ENCODE data around the gene HYKK. TPM values are rescaled to one million over a fixed set of nuclear protein-coding genes. Genes with fewer than 3 reads are reported as not detected.

The HYKK gene
- polyA plus RNA-seq, 2 of the 4 experiments (the other 2 are of a cell fraction) = 5.5 to 12.9 TPM

DNA sequence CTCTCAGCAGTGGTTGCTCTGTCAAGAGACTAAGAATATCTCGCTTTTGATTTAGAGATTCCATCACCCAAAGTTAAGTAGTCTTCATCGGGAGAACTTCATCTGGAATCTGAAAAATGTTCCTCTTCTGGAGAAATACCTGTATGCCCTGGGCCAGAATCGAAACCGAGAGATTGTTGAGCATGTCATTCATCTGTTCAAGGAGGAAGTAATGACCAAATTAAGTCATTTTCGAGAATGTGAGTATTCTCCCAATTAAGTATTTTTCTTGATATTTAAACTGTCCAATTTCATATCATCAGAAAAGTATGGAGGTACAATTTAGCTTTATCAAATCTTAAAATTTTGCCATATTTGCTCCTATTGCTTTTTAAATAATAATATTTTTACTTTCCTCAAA is 19.9 kb downstream of the HYKK start:
- no peak for DNase-seq (ENCODE audit: low read depth in 1 of 2, low spot score in 1 of 2)
- no peak for FAIRE-seq
- ChIA-PET CTCF (interaction anchor here (2.0 kb wide), 1 partner anchor 13 kb away, joined by 8 read pairs; the partner anchor contains the start of gene PSMA4), POLR2A (no interaction called here)
- no peaks in the 10 kb centered on the region for H3K4me1 ChIP-seq
- H3K4me3 ChIP-seq = no peak overlapping the region
- no peak overlapping the region for H3K4me2 ChIP-seq
- TF ChIP-seq, protein P1, sequence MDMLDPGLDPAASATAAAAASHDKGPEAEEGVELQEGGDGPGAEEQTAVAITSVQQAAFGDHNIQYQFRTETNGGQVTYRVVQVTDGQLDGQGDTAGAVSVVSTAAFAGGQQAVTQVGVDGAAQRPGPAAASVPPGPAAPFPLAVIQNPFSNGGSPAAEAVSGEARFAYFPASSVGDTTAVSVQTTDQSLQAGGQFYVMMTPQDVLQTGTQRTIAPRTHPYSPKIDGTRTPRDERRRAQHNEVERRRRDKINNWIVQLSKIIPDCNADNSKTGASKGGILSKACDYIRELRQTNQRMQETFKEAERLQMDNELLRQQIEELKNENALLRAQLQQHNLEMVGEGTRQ (IDR thresholded peaks at IDR 0.05) = no peak
- no peak for TF ChIP-seq CHD2 (IDR thresholded peaks at IDR 0.05; ENCODE audit: low read length, partially characterized antibody)
- TF ChIP-seq KDM1A (IDR thresholded peaks at IDR 0.05; ENCODE audit: low read depth) = no peak
- no peak for ATAC-seq
- no peak overlapping the region for H3K27ac ChIP-seq
- 77% methylated on average over 5 of the region's 5 CpGs for WGBS (ENCODE audit: missing lambda C conversion rate)
- H3K9me3 ChIP-seq = peaks cover 4% of the 10 kb centered on the region; the same call in 1 of the 3 replicates

DNA sequence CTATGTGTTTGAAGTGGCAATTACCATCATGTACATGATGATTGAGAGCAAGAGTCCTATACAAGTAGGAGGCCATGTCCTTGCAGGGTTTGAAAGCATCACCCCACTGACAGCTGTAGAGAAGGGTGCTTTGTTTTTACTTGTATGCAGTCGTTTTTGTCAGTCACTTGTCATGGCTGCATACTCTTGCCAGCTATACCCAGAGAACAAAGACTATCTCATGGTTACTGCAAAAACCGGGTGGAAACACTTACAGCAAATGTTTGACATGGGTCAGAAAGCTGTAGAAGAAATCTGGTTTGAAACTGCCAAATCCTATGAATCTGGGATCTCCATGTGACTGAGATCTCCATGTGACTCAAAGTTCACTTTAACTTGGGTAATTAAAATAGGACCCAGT is 26.0 kb downstream of the HYKK start:
- POLR2A ChIA-PET = no interaction called here
- DNase-seq (ENCODE audit: low read depth in 1 of 2, low spot score in 1 of 2) (no peak), FAIRE-seq (no peak), ATAC-seq (no peak)
- no peak overlapping the region for H3K4me3 ChIP-seq
- H3K27ac ChIP-seq = no peak overlapping the region
- H3K9me3 ChIP-seq = no peaks in the 10 kb centered on the region
- CTCF ChIA-PET = interaction anchor here (0.7 kb wide), 1 partner anchor 34 kb away, joined by 3 read pairs; no protein-coding TSS in a partner anchor
- WGBS (ENCODE audit: missing lambda C conversion rate) = 19% methylated on average over 2 of the region's 2 CpGs
- TF ChIP-seq, protein P1 (IDR thresholded peaks at IDR 0.05) = no peak
- TF ChIP-seq HOXA7 (CRISPR knock-in tag; IDR thresholded peaks at IDR 0.05) (no peak), GATA3 (IDR thresholded peaks at IDR 0.05; ENCODE audit: borderline replicate concordance) (no peak), TFCP2L1 (CRISPR knock-in tag; IDR thresholded peaks at IDR 0.05) (no peak), SMC3 (IDR thresholded peaks at IDR 0.05) (no peak), JUNB (IDR thresholded peaks at IDR 0.05) (no peak), KDM1A (IDR thresholded peaks at IDR 0.05; ENCODE audit: low read depth) (no peak), EP300 (IDR thresholded peaks at IDR 0.05) (no peak), HEYL (CRISPR knock-in tag; IDR thresholded peaks at IDR 0.05) (no peak), POLR2AphosphoS2 (conservative IDR thresholded peaks at IDR 0.05; ENCODE audit: low read length) (no peak), NR3C1 (IDR thresholded peaks at IDR 0.05) (no peak), CHD2 (IDR thresholded peaks at IDR 0.05; ENCODE audit: low read length, partially characterized antibody) (no peak), HOXB5 (CRISPR knock-in tag; IDR thresholded peaks at IDR 0.05) (no peak), RNF2 (IDR thresholded peaks at IDR 0.05; ENCODE audit: borderline replicate concordance, low read depth) (no peak), TP53 (CRISPR knock-in tag; IDR thresholded peaks at IDR 0.05) (no peak)
- TF ChIP-seq, protein P2, sequence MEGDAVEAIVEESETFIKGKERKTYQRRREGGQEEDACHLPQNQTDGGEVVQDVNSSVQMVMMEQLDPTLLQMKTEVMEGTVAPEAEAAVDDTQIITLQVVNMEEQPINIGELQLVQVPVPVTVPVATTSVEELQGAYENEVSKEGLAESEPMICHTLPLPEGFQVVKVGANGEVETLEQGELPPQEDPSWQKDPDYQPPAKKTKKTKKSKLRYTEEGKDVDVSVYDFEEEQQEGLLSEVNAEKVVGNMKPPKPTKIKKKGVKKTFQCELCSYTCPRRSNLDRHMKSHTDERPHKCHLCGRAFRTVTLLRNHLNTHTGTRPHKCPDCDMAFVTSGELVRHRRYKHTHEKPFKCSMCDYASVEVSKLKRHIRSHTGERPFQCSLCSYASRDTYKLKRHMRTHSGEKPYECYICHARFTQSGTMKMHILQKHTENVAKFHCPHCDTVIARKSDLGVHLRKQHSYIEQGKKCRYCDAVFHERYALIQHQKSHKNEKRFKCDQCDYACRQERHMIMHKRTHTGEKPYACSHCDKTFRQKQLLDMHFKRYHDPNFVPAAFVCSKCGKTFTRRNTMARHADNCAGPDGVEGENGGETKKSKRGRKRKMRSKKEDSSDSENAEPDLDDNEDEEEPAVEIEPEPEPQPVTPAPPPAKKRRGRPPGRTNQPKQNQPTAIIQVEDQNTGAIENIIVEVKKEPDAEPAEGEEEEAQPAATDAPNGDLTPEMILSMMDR (IDR thresholded peaks at IDR 0.05) = no peak
- TF ChIP-seq, protein P3, sequence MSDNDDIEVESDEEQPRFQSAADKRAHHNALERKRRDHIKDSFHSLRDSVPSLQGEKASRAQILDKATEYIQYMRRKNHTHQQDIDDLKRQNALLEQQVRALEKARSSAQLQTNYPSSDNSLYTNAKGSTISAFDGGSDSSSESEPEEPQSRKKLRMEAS (IDR thresholded peaks at IDR 0.05) = no peak
- H3K4me1 ChIP-seq = no peaks in the 10 kb centered on the region
- H3K4me2 ChIP-seq = no peak overlapping the region

DNA sequence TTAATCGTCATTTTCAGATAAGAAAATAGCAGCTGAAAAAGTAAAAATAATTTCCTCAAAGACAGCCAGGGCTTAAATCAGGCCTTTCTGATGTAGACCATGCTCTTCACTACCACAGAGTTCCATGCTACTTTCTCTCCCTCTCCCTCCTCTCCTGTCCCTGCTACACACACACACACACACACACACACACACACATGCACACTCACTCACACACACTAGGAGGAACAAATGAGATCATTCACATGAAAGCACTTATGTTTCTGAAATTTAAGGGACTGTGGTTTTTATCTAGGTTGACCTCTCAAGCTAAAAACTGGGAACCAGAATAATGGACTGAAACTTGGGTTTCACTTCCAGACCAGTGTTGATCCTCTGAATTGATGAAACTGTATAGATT is 28.8 kb downstream of the HYKK start:
- Histone ChIP-seq H3K4me1 (0 out of 3 replicates have a peak, but pooled peaks cover 3% of the 10 kb centered on the region), H3K4me2 (no peak overlapping the region), H3K9me3 (no peaks in the 10 kb centered on the region), H3K27ac (no peak overlapping the region), H3K4me3 (no peak overlapping the region)
- DNase-seq (ENCODE audit: low read depth in 1 of 2, low spot score in 1 of 2) (no peak), ATAC-seq (no peak), FAIRE-seq (no peak)
- TF ChIP-seq MYC (IDR thresholded peaks at IDR 0.05; ENCODE audit: borderline replicate concordance, low read length) = no peak
- TF ChIP-seq RNF2 (IDR thresholded peaks at IDR 0.05; ENCODE audit: borderline replicate concordance, low read depth) = no peak
- TF ChIP-seq ZNF302 (CRISPR knock-in tag; IDR thresholded peaks at IDR 0.05) = no peak
- TF ChIP-seq SREBF2 (IDR thresholded peaks at IDR 0.05) = no peak
- TF ChIP-seq, protein P2 (IDR thresholded peaks at IDR 0.05) = no peak
- no peak for TF ChIP-seq KDM1A (IDR thresholded peaks at IDR 0.05; ENCODE audit: low read depth)
- no peak for TF ChIP-seq RAD21 (conservative IDR thresholded peaks at IDR 0.05 in 1 of 2, IDR thresholded peaks at IDR 0.05 in 1 of 2)
- TF ChIP-seq, protein P4, sequence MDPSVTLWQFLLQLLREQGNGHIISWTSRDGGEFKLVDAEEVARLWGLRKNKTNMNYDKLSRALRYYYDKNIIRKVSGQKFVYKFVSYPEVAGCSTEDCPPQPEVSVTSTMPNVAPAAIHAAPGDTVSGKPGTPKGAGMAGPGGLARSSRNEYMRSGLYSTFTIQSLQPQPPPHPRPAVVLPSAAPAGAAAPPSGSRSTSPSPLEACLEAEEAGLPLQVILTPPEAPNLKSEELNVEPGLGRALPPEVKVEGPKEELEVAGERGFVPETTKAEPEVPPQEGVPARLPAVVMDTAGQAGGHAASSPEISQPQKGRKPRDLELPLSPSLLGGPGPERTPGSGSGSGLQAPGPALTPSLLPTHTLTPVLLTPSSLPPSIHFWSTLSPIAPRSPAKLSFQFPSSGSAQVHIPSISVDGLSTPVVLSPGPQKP (IDR thresholded peaks at IDR 0.05; ENCODE audit: low read depth, low read length) = no peak
- TF ChIP-seq EHMT2 (IDR thresholded peaks at IDR 0.05; ENCODE audit: low read depth) = no peak
- TF ChIP-seq POLR2A (IDR thresholded peaks at IDR 0.05; ENCODE audit: low read length) = no peak
- no peak for TF ChIP-seq MAZ (IDR thresholded peaks at IDR 0.05; ENCODE audit: borderline replicate concordance, low read depth, low read length)
- TF ChIP-seq CHD2 (IDR thresholded peaks at IDR 0.05; ENCODE audit: low read length, partially characterized antibody) = no peak
- TF ChIP-seq MAFK (IDR thresholded peaks at IDR 0.05; ENCODE audit: partially characterized antibody) = no peak
- no peak for TF ChIP-seq GATA3 (IDR thresholded peaks at IDR 0.05; ENCODE audit: borderline replicate concordance)
- no peak for TF ChIP-seq HOXB13 (CRISPR knock-in tag; IDR thresholded peaks at IDR 0.05; ENCODE audit: low read depth)
- no peak for TF ChIP-seq FOSB (CRISPR knock-in tag; IDR thresholded peaks at IDR 0.05)
- POLR2A ChIA-PET = no interaction called here
- CTCF ChIA-PET = interaction anchor here (1.0 kb wide), 1 partner anchor 12 kb away, joined by 3 read pairs; no protein-coding TSS in a partner anchor
- 88% methylated on average over 1 of the region's 1 CpG for WGBS (ENCODE audit: missing lambda C conversion rate)
